Activated CD8-positive, alpha-beta memory T cell treated with anti-CD3 and anti-CD28 coated beads, Interleukin-2, amount 50 U/mL, for 4 hours (primary cell): ENCODE results near the gene RNASE13.
A peak's percentile ranks its signal among the peaks of the same experiment; 100 is the strongest.
"Not testable (repeated sequence)": the region's sequence is repeated elsewhere in the genome, so short reads cannot be mapped to it uniquely, and the experiment has no call there.

Source experiments
- DNase-seq: peaks from one replicate; pipeline ENCODE4 v3.0.0-alpha.2; 2020

Gene RNASE13

DNA sequence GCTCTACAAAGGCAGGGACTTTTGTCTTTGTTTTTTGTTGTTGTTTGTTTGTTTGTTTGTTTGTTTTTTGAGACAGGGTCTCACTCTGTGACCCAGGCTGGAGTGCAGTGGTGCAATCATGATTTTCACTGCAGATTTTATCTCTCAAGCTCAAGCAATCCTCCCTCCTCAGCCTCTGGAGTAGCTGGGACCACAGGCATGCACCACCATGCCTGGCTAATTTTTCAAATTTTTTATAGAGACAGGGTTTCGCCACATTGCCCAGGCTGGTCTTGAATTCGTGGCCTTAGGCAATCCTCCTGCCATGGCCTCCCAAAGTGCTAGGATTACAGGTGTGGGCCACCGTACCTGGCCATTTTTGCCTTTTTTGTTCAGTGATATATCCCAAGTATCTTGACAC, 6.3 kb upstream of the RNASE13 start:
- not testable (repeated sequence) for DNase-seq

DNA sequence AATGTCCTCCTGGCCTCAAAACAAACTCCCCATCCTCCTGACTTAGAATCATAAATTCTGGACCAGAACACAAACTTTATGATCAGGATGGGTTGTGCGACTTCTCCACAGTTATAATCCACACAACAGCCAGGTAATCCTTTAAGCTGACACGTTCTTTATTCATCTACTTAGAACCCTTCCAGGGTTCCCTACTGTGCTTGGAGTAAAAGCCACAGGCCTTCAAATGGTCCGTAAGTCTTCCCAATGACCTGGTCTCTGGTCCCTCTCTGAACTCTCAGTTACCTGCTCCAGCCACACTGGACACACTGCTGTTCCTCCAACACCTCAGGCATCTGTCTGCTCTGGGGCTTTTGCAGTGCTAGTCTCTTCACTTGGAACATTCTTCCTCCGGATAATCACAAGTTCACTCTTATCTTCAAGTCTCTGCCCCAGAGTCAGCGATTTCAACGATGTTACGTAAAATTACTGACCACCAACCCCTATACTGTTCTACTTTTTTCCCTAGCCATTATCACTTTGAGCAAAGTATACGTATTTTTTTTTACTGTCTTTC, 5.8 kb upstream of the RNASE13 start:
- DNase-seq = no peak

DNA sequence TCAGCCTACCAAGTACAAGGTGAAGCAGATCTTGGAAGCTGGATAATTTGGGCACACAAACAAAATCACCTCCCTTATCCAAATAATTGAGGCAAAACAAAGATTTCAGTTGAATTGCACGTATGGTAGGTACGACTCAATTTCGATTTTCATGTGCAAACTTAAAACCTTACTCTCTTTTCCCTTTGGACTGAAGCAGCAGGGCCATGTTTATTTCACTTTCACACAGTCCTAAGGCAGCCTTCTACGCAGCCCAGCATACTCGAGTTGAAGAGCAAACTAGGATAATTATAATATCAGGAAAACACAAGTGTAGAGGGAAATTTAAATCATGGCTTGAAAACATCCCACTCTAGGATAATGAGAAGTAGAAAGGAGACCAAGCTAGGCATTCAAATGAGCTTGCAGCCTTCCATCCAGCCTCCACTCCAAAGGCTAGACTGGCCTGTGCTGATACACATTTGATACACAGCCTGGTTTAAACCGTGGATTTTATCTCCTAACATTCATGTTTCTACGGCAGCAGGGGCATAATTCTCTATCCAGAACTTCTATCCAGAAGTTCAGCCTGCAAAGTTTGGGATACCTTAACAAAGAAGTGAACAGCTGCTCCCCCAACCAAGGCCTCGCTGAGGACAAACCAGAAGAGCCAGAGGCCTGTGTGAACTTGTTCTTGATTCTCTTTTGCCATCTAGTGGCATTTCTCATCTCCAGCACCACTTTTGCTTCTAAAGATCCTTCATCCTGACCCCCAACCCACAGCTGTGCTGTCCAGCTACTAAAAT, 5.2 kb upstream of the RNASE13 start:
- no peak for DNase-seq

DNA sequence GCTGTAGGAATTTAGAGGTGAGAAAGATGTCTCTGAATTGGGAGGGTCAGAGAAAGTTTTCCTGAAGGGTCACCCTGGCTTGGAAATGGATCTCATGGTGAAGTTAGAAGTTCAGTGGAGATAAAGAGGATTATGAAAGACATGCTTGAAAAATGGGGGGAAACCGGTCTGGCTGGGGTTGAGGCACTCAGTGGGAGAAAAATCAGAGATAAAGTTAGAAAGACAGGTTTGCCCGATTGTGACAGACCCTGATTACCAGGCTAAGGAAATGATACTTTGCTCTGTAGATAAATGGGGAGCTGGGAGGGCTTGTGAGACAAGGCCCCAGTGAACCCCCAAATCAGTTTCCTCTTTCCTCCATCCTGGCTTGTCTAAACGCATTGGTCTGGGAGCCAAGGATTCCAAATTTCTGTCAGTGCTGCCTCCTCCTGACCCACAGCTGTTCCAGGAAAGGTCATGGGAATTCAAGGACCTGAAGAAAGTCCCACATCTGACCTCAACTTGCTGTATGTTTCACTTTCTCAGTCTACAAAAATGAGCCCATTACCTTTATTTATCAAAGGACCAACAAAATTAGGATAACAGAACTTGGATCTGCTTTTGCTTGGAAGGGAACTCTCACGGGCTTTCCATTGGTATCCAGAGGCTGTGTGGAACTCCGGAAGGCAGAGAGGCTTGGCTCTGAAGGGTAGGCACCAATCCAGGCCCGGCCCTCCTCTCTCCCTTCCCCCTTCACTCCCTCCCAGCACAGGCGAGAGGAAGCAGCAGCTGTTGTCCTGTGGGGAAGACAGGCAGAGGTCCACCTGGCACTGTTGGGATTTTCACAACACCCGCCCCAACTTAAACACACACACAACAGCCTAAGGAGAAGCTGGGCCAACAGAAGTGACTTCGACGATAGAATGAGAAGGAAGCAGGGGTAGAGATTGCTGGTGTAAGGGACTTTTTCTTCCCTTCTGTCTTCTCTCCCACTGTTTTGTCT, 4.1 kb upstream of the RNASE13 start:
- no peak for DNase-seq

DNA sequence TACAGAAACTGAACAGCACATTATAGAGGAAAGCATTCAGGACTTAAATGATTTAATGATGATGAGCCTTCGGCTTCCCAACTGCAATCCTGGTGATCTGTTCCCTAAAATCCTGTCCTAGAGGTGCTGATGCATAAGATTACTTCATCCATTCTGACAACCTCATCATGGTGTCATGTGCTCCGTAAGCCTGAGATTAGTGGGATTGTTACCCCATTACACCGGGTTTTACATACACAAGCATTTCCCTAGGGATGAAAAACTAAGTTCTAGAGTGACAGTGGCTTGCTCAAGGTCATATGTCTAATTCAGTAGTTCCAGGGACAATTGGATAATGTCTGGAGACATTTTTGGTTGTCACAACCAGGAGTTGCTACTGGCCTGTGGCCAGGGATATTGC, 2.5 kb upstream of the RNASE13 start:
- no peak for DNase-seq

DNA sequence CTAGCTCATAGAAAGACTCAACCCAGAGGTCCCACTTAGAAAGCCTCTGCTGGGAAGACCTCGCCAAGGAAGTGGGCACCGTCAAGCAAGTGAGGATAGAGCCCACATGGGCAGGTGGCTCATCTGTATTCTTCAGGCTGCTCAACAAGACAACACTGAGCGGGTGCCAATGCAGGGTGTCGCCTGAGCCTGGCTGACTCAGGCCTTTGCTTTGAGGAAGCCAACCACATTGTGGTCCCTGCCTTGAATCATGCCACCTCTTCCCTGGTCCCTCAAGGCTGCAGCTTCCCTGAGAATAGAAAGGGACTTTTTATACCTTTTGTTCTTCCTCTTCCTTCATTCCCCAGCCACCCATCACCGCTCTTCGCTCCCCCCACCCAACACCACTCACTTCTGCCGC, 2.1 kb upstream of the RNASE13 start:
- DNase-seq = no peak

DNA sequence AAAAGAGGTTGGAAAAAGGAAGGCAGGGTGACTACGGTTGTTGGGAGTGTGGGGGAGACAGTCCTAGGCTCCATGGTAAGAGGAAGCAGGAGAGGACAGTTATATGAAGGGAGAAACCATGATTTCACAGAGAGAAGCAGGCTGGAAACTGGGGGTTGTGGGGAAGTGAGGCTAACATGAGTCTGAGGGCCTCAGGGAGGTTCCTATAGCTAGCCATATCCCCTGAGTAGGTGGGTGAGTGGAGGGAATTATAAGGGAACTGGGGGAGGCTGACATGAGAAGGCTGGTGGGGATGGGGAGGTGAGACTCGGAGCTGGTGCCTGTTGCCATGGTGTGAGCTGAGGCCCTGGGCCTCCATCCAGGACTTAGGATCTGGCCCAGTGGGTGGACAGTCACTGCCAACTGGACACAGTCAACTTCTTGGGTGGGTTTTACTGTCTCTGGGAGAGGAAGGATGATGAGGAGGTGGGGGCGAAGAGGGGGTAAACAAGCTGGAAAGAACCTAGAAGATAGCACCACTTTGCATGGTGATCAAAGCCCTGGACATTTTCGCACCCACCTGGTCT, 1.4 kb downstream of the RNASE13 start:
- DNase-seq = no peak

DNA sequence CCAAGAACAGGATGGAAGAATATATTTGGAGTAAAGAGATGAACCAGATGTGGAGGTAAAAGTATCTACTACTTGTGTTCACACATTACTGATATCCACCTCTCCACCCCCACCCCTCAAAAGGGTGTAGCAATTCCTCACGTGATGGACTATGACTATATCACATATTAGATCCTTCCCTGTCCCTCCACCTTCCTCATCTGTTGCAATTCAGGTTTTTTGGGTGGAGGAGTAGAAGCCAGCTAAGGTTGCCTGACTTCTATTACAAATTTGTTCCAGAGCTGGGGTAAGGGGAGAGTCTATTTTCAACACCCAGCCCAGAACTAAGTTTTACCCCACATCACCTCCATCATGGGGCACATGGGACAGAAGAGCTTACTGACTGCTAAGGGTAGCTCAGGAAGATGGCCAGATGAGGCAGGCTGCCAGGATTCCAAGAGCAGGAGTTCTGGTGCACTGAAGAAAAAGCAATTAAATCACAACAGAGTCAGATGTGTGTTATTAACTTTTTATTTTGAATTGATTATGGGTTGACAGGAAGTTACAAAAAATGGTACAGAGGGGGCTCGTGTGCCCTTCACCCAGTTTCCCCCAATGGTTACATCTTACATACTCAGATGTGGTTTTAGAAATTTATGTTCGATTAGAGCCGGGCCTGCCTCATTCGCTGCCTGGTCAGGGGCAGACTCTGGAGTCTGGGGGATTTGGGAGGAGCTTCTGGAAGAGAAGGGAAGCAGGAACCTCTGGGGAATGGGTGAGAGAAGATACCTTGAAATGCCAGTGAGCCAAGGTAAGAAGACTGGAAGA, 2.1 kb downstream of the RNASE13 start:
- no peak for DNase-seq

DNA sequence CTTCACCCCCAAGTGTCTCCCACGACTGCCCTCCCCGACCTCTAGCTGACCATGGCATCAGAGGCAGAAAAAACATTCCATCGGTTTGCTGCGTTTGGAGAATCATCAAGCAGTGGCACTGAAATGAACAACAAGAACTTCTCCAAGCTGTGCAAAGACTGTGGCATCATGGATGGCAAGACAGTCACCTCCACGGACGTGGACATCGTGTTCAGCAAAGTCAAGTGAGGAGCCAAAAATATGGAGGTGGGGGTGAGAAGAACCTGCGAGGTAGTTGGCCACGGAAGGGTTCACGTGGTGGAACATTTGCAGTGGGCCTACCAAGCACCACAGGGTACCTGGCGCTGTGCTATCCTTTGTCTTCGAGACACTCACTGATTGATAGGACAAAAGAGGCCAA, 4.1 kb downstream of the RNASE13 start:
- DNase-seq = no peak

DNA sequence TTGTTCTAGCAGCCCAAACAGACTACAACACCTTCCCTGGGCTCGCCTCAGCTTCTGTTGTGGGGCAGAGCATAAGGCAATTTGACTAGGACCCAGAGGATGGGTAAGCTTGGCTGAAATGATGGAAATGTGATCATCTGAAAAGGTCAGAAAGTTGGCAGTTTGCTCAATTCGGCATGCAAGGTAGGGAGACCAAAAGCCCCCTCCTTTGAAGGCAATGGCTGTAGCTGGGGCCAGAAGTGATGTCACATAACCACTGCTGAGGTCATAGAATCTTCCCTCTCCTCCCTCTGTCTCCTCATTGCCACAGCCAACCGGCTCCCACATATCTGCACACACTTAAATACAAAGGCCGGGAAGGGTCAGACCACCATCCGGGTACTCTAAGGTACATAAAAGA, 4.7 kb downstream of the RNASE13 start, which contains the start of gene TPPP2:
TPPP2 (plus strand) TSS at position 301 of the 400 bp plus-strand sequence. CDS start 365 bp downstream, outside the sequence.
- DNase-seq = no peak

DNA sequence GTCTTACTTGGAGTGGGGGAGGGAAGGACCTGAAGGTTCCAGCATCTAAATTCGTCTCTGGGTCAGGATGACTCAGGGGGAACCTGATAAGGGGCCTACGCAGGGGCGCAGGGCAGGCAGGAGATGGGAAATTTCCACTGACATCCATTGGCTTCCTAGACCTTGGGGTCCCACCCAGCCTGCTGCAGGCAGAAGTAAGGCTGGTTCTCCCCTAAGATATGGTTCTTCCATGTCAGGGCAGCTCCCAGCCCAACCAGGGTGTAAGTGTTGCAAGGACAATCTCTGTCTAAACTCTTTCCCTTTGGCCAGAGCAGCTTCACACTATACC, 7.7 kb downstream of the RNASE13 start:
- DNase-seq = no peak

DNA sequence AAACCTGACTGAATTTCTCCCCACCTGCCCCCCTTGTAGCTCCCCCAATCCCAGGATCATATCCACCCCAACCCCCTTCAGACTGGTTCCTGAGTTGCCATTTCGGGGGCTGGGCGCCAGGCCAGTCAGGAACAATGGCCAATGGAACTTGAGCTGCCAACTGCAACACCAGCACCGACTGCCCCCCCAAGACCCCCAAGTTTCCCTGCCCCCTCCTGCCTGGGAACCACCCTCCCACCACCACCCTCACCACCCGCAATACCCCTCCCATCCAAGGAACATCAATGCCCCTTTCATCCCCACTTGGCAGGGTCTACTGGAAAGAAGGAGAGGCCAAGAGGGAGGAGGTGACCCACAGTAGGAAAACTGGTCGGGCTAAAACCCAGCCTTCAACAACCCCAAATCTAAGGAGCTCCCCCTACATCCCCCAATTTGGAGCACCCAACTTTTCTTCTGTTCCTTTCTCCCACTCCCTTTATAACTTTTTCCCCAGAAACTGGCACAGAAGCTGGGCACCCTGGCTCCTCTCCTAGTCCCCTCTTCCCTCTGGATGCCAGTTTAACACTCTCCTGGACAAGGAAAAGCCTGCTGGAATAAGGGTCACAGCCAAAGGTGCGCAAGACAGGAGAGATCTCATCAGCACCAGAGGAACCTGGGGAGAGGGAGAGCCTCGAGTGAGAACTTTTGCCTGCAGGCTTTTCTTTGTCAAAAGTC, 8.2 kb downstream of the RNASE13 start:
- DNase-seq = no peak

DNA sequence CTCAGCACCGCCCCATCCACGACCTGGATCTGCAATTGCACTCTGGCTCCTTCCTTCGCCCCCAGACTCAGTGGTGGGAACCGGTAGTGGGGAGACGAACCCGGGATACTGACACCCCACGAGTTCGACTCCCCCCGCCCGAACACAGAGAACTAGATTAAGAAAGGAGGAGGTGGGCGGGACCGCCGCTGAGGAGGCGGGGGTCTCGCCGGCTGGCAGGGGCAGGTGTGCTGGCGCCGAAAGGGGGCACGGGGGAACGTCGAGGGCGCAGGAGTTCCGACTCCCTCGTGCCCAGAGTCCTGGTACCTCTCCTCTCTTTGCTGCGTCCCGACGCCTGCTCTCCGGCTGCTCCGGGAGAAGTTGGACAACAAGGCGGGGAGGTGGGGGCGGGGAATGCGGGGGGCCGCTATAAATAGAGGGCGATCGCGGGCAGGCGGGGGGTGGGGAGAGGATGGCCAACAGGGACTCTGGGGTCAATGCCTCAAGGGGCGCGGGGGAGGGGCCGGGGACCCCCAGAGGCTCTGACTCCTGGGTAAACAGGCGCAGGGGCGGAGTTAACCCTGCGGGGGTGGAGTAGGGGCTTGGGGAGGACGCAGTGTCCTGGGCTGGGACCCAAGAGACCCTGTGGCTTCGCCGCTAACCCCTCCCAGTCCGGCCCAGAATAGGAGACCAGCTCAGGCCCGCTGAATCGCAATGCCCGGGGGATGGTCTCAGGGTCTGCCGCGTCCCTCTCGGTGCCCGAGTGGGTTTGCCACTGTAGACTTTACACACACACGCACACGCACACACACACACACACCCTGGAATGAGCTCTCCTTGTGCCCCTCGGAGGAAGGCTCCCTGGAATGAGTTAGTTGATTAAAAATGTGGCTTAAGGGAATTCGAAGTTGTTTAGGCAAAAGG, 9.0 kb downstream of the RNASE13 start:
- peak; percentile 19 for DNase-seq

DNA sequence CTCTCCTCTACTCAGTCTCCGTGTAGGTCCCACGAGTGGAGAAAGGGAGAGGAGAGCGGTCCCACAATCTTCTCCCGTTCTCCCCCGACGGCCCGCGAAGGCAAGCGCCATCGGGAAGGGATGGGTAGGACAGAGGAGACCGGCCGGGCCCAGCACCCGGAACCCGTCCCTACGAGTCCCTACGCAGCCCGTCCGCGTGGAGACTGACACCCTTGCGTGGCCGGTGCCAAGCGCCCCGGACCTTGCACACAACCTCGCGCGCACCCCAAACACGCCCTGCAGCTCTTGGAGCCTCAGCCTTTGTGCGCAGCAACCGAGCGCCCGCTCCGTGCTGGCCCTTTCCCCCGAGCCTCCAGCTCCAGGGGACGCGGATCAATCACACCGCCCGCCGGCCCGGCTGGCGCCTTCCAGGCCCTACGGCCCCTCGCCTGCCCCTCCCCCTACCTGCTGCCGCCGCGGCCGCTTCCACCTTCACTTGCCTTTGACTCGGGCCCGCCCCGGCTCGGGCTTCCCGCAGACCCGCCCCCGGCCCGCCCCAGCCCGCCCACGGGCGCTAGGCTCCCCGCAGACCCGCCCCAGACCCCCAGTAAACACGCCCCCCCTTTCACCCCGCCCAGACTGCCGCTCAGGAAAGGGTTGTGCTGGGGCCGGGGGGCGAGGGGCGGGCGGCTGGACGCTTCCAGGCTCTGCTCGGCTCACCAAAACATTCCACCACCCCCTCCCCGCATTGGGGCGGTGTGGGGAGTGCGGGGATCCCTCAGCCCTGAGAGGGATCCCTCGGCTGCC, 9.8 kb downstream of the RNASE13 start, which contains the start of gene NDRG2:
NDRG2 (minus strand) TSS at position 477 of the 786 bp plus-strand sequence. CDS start 1,746 bp downstream, outside the sequence.
- DNase-seq = peak; percentile 79

DNA sequence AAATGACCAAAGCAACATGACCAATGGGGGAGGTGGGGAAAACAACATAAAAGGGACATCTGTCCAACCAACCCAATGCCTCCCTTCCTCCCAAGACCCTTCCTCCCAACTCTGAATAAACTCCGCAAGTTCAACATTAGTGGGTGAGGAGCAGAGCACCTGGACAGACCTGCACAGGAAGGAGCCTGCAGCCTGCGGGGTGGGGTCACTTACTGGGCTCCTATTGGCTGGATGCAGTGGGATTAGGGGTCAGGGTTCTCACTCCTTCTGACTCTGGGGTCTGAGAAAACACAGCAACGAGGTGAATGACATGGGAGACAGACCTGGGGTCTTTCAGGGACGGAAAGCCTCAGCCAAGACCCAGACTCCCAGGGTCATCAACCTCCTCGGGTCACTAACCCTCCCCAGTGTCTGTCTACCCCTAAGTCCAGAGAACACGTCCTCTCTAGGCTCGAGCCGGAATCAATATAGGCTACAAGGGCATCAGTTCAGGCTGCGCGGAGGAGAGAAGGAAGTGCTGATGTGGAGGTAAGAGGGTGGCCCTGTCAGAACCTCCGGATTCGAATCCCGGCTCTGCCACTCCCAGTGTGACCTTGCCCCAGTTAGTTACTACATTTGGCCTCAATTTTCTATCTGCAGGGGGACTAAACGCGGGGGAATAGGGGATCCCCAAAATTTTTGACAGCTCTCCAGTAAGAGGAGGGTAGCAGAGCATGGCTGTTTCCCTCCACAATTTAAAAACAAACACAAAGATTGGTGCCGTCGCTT, 10.6 kb downstream of the RNASE13 start:
- DNase-seq = peak; percentile 20

DNA sequence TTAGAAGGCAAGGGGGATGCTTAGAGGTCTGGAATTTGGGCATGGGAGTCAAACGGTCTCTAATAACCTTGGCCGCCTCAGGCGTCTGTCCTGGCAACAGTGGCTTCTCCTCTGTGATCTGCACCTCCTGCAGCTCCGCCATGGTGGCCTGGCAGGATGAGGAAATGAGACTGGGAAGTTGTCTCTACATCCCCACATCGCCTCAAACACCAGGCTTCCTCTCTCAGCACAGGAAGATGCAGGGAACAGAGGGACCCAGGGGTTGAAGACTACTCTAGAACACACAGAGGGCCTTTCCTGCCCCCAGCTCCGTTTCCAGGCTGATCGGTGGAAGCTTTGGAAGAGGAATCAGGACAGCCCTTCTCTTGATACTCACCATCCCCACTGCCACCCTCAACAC, 11.4 kb downstream of the RNASE13 start:
- no peak for DNase-seq

DNA sequence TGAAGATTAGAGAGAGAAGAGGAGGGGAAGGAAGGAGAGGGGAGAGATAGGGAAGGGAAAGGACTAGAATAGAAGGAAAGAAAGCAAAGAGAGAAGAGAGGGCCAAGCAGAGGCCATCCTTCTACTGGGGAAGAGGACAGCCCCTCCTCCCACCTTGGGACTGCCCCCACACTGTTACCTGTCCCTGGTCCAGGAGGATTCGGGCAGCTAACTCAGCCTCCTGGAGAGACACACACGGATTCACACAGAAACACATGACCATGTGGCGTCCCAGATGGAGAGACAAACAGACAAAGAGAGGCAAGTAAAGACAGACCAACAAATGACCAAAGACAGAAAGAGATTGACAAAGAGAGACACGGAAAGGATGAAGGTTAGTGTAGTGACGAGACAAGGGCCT, 11.9 kb downstream of the RNASE13 start:
- DNase-seq = no peak

DNA sequence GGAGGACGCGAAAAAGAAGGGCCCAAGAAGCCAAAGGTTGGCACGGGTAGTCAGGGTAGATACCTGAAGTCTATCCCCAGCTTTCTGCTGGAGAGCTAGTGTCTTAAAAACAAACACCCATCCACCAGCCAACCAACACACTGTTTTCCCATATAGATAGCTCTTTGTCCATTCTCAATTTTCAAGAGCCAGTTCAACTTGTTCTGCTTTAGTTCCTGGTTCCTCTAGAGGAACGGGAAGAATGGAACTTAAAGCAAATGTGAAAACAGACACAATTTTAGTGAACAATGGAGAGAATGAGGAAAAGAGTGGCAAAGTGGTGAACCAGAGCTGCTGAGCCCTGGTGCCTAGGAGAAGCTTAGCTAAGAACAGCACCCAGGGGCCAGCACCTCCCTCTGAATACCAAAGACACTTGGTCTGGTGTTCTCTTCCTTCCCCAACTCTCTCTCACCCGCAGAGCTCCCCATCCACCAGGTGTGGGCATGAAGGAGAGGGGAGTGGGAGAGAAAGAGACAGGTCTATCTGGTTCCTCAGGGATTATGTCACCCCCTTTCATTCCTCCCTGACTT, 13.5 kb downstream of the RNASE13 start:
- no peak for DNase-seq
